ENCODE measurements around the gene LBP. TPM values are rescaled to one million over a fixed set of nuclear protein-coding genes. Genes with fewer than 3 reads are reported as not detected.

Gene LBP
- total and polyA plus RNA-seq, 2 donors (not counting 3 experiments of a cell fraction or from before 2014, with no cell fraction given) = 0.03 TPM; not detected in 1

- H3K9me1 ChIP-seq (replicated peaks; ENCODE audit: control insufficient read depth, extremely low read depth, insufficient read depth, low read length) = no peaks in the 10 kb centered on the region
- TF ChIP-seq CTCF (IDR thresholded peaks at IDR 0.05; ENCODE audit: extremely low read depth in 1 of 2, insufficient read depth in 1 of 2, low read depth in 1 of 2, low read length in 2 of 2) = no peak
- TF ChIP-seq MAX (IDR thresholded peaks at IDR 0.05; ENCODE audit: insufficient read depth, insufficient read length) = no peak
- TF ChIP-seq FOS (IDR thresholded peaks at IDR 0.05; ENCODE audit: borderline replicate concordance, insufficient read depth, low read length) = no peak
- TF ChIP-seq POLR2A (IDR thresholded peaks at IDR 0.05; ENCODE audit: low read depth, low read length) = no peak
- TF ChIP-seq MYC (IDR thresholded peaks at IDR 0.05; ENCODE audit: low read depth, low read length) = no peak
- TF ChIP-seq GATA2 (IDR thresholded peaks at IDR 0.05; ENCODE audit: insufficient read depth, insufficient read length, low read depth, low read length) = no peak
- TF ChIP-seq JUN (IDR thresholded peaks at IDR 0.05; ENCODE audit: borderline replicate concordance, insufficient read depth, insufficient read length, low read depth) = no peak
- no peak for TF ChIP-seq POLR2AphosphoS5 (IDR thresholded peaks at IDR 0.05; ENCODE audit: insufficient read depth, low read depth, low read length)
- TF ChIP-seq EZH2 (IDR thresholded peaks at IDR 0.05; ENCODE audit: borderline replicate concordance, low read depth, low read length, severe bottlenecking) = no peak
- ChIA-PET POLR2A (no interaction called here), CTCF (interaction anchor here (1.3 to 1.4 kb wide), 3 partner anchors 24 to 100 kb away, joined by 3 read pairs; no protein-coding TSS in a partner anchor)
- H3K4me3 ChIP-seq (replicated peaks in 1 of 3; ENCODE audit: insufficient read depth in 1 of 3, low read depth in 1 of 3, low read length in 3 of 3) = no peak overlapping the region
- H3K27me3 ChIP-seq (ENCODE audit: control insufficient read depth in 2 of 2, insufficient read depth in 2 of 2, low read length in 2 of 2) = no peaks in the 10 kb centered on the region
- no peak for DNase-seq (ENCODE audit: low read depth, low spot score)
- no peak overlapping the region for H3K27ac ChIP-seq (ENCODE audit: insufficient read depth, low read depth, low read length)
- dilution Hi-C loops (cut with MboI; ENCODE audit: extremely low pct_ligation_motif_present, low sequenced_read_pairs) (no loop called here), intact Hi-C loops (cut with micrococcal nuclease) (no loop called here)
- H3K4me1 ChIP-seq (ENCODE audit: control insufficient read depth, extremely low read depth, insufficient read depth, low read length) = no peaks in the 10 kb centered on the region
- no peaks in the 10 kb centered on the region for H3K79me2 ChIP-seq (ENCODE audit: control insufficient read depth, insufficient read depth, low read length)
- H3K36me3 ChIP-seq (ENCODE audit: control insufficient read depth in 2 of 2, extremely low read depth in 1 of 2, insufficient read depth in 2 of 2, low read length in 2 of 2) = no peaks in the 10 kb centered on the region
- H3K4me2 ChIP-seq (ENCODE audit: insufficient read depth, low read length) = no peak overlapping the region
- no peak overlapping the region for H3K9ac ChIP-seq (replicated peaks; ENCODE audit: extremely low read depth, insufficient read depth, low read length)
- no peaks in the 10 kb centered on the region for H4K20me1 ChIP-seq (replicated peaks; ENCODE audit: control insufficient read depth, extremely low read depth, insufficient read depth, low read length)
- no peak for FAIRE-seq
- BruUV-seq (replicated peaks) = no TSS peak
- no peaks in the 10 kb centered on the region for H3K9me3 ChIP-seq (replicated peaks; ENCODE audit: control insufficient read depth, insufficient read depth, low read length)
- H2AFZ ChIP-seq (ENCODE audit: low read depth, low read length) = no peak overlapping the region
Observed at GRCh38 chr20:38330638-38331037, 15.6 kb upstream of the LBP start.

Data from endothelial cell of umbilical vein (primary cell).